Cerebellar cortex (tissue), 1 donor: Measurements from ENCODE around the gene PARP12.

ENCODE experiments used
- DNase-seq: peaks from one replicate; pipeline ENCODE4 v3.0.0-alpha.2; 2015; ENCODE audit warnings: low spot score

PARP12 gene

DNA sequence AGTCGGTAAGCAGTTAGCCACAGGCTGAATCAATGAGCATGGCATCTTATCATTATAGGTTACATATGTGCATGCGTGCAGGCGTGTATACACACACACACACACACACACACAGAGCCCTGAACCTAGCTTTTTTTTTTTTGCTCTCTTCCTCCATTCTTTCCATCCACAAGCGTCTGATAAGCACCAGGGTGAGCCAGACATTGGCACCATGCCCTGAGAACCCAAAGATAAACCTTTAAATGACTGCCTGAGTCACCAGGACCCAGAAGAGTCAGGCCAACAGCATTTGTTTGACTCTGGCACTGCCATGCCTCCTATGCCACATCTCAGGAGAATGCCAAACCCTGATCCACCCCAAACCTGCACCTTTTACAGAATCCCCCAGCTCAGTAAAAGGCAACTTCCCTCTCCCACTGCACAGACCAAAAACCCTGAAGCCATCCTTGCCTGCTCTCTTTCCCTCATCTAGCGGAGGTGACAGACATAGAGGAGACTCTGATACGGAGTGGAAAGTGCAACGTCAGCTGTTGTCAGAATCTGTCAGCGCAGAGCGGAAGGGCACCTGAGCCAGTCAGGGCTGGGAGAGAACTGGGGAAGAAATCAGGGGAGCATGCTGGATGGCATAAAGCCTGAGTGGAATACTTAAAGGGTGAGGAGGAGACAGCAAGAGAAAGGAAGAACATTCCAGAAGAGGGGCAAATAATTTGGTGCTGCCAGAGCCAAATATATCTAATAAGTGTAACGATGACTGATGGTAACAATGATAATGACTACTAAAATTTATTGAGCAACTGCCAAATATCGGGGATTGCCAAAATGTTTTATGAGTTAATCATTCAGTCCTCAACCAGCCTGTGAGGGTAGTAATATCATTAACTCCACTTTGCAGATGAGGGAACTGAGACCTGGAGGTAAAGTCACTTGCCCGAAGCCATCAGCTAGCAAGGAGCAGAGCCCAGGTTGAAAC is 3.2 kb downstream of the PARP12 start:
- DNase-seq = no peak

- DNase-seq = no peak
Observed at GRCh38 chr7:140058517-140058916, 4.2 kb downstream of the PARP12 start.

DNA sequence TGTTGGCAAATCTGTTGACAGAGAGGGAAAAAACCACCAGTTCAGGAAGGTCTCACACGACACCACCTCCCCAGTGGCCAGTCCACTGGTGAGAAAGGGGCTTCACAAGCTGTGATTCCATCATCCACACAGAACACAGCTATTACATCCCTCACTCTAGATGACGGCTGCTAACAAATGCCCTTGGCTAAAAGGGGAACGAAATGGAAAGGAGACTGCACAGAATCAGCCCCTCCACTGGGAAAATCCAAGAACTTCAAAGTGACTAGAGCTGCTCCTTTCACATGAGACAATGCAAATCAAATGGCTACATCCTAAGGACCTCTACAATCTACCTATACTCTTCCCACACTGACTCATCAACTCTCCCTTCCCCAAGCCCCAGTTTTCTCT is 5.6 kb downstream of the PARP12 start:
- DNase-seq = no peak

- no peak for DNase-seq
Observed at GRCh38 chr7:140056431-140057142, 6.2 kb downstream of the PARP12 start.

- no peak for DNase-seq
Observed at GRCh38 chr7:140055833-140056232, 6.9 kb downstream of the PARP12 start.

DNA sequence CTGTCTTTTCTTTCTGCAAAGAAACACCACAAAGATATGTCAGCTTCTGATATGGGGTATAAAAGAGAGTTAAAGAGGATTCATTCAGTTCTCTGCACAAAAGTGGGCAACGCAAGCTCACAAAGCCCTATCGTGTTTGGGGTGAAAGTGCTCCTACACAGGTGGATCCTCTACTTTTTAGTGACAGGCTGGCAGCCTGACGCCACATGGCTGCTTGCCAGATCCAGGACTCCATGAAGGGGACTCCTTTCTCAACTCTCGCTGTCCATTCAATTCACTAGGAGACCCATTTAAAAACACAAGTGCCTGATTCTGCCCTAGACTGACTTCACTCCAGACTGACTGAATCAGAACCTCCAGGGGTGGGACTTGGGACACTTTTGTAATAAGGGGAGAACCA is 8.0 kb downstream of the PARP12 start:
- DNase-seq = no peak

GRCh38 chr7:140053812-140054539 is 8.8 kb downstream of the PARP12 start:
- no peak for DNase-seq

GRCh38 chr7:140051820-140052219 is 10.9 kb downstream of the PARP12 start:
- no peak for DNase-seq

DNA sequence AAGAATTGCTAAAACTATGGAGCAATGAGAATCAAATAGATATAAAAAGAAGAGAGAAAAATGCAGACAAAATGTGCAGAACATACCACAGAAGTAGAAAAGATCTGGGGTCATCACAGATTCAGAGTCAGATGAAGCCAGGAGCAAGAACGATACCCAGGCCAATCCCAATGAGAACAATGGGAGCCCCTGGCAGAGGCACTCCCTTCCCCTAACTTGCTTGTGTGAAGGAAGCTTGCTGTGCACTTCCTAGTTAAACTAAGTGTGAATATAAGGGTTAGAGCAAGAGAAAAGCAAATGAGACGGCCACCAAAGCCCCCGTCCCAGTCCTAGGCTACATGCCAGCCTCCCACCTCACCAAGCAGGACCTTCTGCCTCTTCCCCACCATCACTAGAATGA is 12.7 kb downstream of the PARP12 start:
- DNase-seq = no peak

- no peak for DNase-seq
Observed at GRCh38 chr7:140049339-140050024, 13.3 kb downstream of the PARP12 start.

GRCh38 chr7:140048989-140049338 is 13.8 kb downstream of the PARP12 start:
- DNase-seq = no peak

GRCh38 chr7:140048138-140048537 is 14.6 kb downstream of the PARP12 start:
- DNase-seq = no peak

DNA sequence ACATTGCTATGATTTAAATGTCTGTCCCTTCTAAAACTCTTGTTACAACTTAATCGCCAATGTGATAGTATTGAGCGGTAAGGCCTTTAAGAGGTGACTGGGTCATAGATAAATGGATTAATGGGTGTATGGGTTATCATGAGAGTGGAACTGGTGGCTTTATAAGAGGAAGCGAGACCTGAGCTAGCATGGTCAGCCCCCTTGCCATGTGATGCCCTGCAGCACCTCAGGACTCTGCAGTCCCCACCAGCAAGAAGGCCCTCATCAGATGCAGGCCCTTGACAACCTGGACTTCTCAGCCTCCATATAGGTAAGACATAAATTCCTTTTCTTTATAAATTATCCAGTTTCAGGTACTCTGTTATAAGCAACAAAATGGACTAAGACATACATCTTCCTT is 15.6 kb downstream of the PARP12 start:
- DNase-seq = no peak

- DNase-seq = no peak
Observed at GRCh38 chr7:140045697-140046096, 17.1 kb downstream of the PARP12 start.

DNA sequence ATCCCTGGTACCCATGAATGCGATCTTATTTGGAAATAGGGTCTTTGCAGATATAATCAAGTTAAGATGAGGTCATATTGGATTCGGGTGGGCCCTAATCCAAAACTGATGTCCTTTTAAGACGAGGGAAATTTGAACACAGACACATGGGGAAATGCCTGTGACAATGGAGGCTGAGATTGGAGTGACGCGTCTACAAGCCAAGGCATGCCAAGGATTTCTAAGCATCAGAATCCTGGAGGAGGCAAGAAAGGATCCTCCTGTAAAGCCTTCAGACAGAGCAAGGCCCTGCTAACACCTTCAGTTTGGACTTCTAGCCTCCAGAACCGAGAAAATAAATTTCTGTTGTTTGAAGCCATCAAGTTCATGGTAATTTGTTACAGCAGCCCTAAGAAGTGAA is 18.5 kb downstream of the PARP12 start:
- no peak for DNase-seq

- DNase-seq = no peak
Observed at GRCh38 chr7:140042386-140042670, 20.4 kb downstream of the PARP12 start.

GRCh38 chr7:140041659-140042385 is 20.9 kb downstream of the PARP12 start:
- DNase-seq = no peak

DNA sequence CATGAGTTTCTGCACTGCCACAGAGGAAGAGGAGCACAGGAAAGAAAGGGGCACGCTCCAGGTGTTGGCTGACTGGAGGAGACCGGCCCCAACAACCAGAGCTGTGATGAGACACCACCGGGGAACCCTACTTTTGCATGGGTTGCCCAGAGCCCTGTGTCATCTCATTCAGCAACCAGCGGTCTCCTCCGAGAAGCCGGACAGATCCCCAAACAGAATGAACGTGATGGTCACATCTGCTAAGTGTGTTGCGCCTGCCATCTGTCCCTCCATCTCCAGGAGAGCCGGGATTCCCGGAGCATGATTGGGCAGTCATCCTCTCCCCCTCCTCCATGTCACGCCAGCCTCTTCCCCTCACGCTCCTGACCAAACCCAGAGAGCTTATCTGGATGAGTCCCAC is 22.9 kb downstream of the PARP12 start:
- DNase-seq = no peak

DNA sequence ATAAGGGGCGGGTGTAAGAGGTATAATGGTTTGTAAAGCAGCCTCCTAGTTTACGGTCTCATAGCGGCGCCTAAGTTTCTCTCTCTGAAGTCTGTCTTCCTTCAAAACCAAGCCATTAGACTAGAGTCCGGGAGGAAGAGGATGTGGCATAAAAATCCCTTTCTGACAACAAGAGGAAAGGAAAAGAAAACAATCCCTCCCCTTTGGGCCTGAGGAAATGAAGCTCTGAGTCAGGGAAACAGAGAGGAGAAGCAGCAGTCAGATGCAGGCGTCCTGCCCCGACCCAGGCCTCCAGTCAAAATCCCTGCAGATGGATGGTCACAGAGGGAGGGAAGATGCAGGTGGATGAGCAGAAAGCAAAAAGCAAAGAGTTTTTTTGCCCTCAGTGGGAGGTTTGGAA is 23.7 kb downstream of the PARP12 start:
- no peak for DNase-seq

- DNase-seq = no peak
Observed at GRCh38 chr7:140036224-140036962, 26.4 kb downstream of the PARP12 start.
